SK-N-SH treated with all-trans-retinoic acid at 6 μM for 48 hours (cell line): Measurements from ENCODE around the gene U2SURP.

ENCODE experiments used
- ATAC-seq: fragments of 200-7000 bp; cut with Tn5 transposase; 3 replicates; pipeline ENCODE4 v1.9.1; 2020; ENCODE audit warnings: mild to moderate bottlenecking, moderate library complexity
- ARNTL ChIP-seq: fragments of 450-650 bp; formaldehyde crosslinking; IDR thresholded peaks from 2 replicates; pipeline ENCODE4 v1.5.0; 2020; ENCODE audit warnings: low read depth, mild to moderate bottlenecking, moderate library complexity, borderline replicate concordance
- BACH2 ChIP-seq: fragments of 250-450 bp; sonication (Bioruptor Pico); IDR thresholded peaks from 2 replicates; pipeline ENCODE4 v1.9.0; 2021; ENCODE audit warnings: mild to moderate bottlenecking, borderline replicate concordance
- CSDC2 ChIP-seq: fragments of 250-450 bp; sonication (Bioruptor Pico); IDR thresholded peaks from 2 replicates; pipeline ENCODE4 v1.5.0; 2020; ENCODE audit warnings: mild to moderate bottlenecking, moderate library complexity
- ESRRG ChIP-seq: fragments of 250-450 bp; sonication (Bioruptor Pico); IDR thresholded peaks from 2 replicates; pipeline ENCODE4 v1.6.1; 2021; ENCODE audit warnings: mild to moderate bottlenecking
- GLIS3 ChIP-seq: fragments of 250-450 bp; sonication (Bioruptor Pico); IDR thresholded peaks from 2 replicates; pipeline ENCODE4 v1.5.0; 2020; ENCODE audit warnings: mild to moderate bottlenecking, moderate library complexity
- ISL1 ChIP-seq: fragments of 250-450 bp; sonication (Bioruptor Pico); IDR thresholded peaks from 2 replicates; pipeline ENCODE4 v2.1.2; 2022; ENCODE audit warnings: mild to moderate bottlenecking, moderate library complexity
- OSR1 ChIP-seq: fragments of 250-450 bp; sonication (Bioruptor Pico); IDR thresholded peaks from 2 replicates; pipeline ENCODE4 v1.8.0; 2022; ENCODE audit warnings: moderate library complexity, mild to moderate bottlenecking, inconsistent platforms
- PPARA ChIP-seq: fragments of 250-450 bp; sonication (Bioruptor Pico); IDR thresholded peaks from 2 replicates; pipeline ENCODE4 v1.5.0; 2020; ENCODE audit warnings: mild to moderate bottlenecking, borderline replicate concordance
- RARB ChIP-seq: fragments of 250-450 bp; sonication (Bioruptor Pico); IDR thresholded peaks from 2 replicates; pipeline ENCODE4 v1.8.0; 2021; ENCODE audit warnings: mild to moderate bottlenecking, moderate library complexity
- SNAI2 ChIP-seq: fragments of 250-450 bp; sonication (Bioruptor Pico); IDR thresholded peaks from 2 replicates; pipeline ENCODE4 v1.5.0; 2020; ENCODE audit warnings: mild to moderate bottlenecking, moderate library complexity
- TCF4 ChIP-seq: fragments of 250-450 bp; sonication (Bioruptor Pico); IDR thresholded peaks from 2 replicates; pipeline ENCODE4 v1.8.0; 2021; ENCODE audit warnings: mild to moderate bottlenecking, moderate library complexity, borderline replicate concordance
- ZC3H10 ChIP-seq: fragments of 250-450 bp; sonication (Bioruptor Pico); IDR thresholded peaks from 2 replicates; pipeline ENCODE4 v1.5.1; 2021; ENCODE audit warnings: mild to moderate bottlenecking, moderate library complexity
- ZFP3 ChIP-seq: fragments of 250-450 bp; sonication (Bioruptor Pico); IDR thresholded peaks from 2 replicates; pipeline ENCODE4 v1.5.0; 2020; ENCODE audit warnings: mild to moderate bottlenecking, moderate library complexity
- ZNF565 ChIP-seq: fragments of 450-650 bp; formaldehyde crosslinking; conservative IDR thresholded peaks from 2 replicates; pipeline ENCODE4 v1.5.0; 2020; ENCODE audit warnings: low read depth, mild to moderate bottlenecking, moderate library complexity
- ZNF70 ChIP-seq: fragments of 450-650 bp; formaldehyde crosslinking; IDR thresholded peaks from 2 replicates; pipeline ENCODE4 v1.5.0; 2020; ENCODE audit warnings: mild to moderate bottlenecking, moderate library complexity
- ZNF8 ChIP-seq: fragments of 450-650 bp; formaldehyde crosslinking; IDR thresholded peaks from 2 replicates; pipeline ENCODE4 v1.5.0; 2020; ENCODE audit warnings: mild to moderate bottlenecking, moderate library complexity
- TF ChIP-seq, protein P1 (sequence below): fragments of 250-450 bp; sonication (Bioruptor Pico); IDR thresholded peaks from 2 replicates; pipeline ENCODE4 v1.5.0; 2020; ENCODE audit warnings: mild to moderate bottlenecking, moderate library complexity
- TF ChIP-seq, protein P2 (sequence below): fragments of 250-450 bp; sonication (Bioruptor Pico); IDR thresholded peaks from 2 replicates; pipeline ENCODE4 v1.8.0; 2020; ENCODE audit warnings: mild to moderate bottlenecking, moderate library complexity, borderline replicate concordance
- TF ChIP-seq, protein P3 (sequence below): fragments of 250-450 bp; sonication (Bioruptor Pico); IDR thresholded peaks from 2 replicates; pipeline ENCODE4 v1.5.1; 2021; ENCODE audit warnings: mild to moderate bottlenecking, moderate library complexity
- TF ChIP-seq, protein P4 (sequence below): fragments of 250-450 bp; sonication (Bioruptor Pico); IDR thresholded peaks from 2 replicates; pipeline ENCODE4 v1.5.1; 2020; ENCODE audit warnings: low read depth, mild to moderate bottlenecking, moderate library complexity

Gene U2SURP

DNA sequence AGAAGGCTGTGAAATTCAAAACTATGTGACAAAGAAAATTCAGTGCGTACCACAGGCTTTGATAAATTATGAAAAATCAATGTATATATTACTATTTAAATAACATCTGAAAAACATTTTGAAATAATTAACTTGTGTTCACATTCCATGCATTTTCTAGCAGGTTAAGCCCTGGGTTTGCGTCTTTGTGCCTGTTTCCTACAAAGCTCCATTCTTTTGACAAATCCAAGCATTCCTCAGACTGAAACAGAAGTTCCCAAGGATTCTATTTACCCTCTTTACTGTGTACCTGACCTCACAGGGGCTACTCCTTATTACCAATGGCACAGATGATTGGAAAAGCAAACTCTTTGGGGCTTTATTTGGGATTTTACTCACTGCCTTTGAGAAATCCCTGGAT lies 39.8 kb upstream of the U2SURP start:
- no peak for TF ChIP-seq PPARA (CRISPR knock-in tag)
- TF ChIP-seq CSDC2: no peak
- TF ChIP-seq ZNF8 (CRISPR knock-in tag): no peak
- TF ChIP-seq ISL1: no peak
- TF ChIP-seq GLIS3 (CRISPR knock-in tag): no peak
- no peak for TF ChIP-seq ZFP3
- no peak for TF ChIP-seq ARNTL
- TF ChIP-seq, protein P1, sequence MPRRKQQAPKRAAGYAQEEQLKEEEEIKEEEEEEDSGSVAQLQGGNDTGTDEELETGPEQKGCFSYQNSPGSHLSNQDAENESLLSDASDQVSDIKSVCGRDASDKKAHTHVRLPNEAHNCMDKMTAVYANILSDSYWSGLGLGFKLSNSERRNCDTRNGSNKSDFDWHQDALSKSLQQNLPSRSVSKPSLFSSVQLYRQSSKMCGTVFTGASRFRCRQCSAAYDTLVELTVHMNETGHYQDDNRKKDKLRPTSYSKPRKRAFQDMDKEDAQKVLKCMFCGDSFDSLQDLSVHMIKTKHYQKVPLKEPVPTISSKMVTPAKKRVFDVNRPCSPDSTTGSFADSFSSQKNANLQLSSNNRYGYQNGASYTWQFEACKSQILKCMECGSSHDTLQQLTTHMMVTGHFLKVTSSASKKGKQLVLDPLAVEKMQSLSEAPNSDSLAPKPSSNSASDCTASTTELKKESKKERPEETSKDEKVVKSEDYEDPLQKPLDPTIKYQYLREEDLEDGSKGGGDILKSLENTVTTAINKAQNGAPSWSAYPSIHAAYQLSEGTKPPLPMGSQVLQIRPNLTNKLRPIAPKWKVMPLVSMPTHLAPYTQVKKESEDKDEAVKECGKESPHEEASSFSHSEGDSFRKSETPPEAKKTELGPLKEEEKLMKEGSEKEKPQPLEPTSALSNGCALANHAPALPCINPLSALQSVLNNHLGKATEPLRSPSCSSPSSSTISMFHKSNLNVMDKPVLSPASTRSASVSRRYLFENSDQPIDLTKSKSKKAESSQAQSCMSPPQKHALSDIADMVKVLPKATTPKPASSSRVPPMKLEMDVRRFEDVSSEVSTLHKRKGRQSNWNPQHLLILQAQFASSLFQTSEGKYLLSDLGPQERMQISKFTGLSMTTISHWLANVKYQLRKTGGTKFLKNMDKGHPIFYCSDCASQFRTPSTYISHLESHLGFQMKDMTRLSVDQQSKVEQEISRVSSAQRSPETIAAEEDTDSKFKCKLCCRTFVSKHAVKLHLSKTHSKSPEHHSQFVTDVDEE (CRISPR knock-in tag): no peak
- no peak for TF ChIP-seq OSR1
- TF ChIP-seq, protein P2, sequence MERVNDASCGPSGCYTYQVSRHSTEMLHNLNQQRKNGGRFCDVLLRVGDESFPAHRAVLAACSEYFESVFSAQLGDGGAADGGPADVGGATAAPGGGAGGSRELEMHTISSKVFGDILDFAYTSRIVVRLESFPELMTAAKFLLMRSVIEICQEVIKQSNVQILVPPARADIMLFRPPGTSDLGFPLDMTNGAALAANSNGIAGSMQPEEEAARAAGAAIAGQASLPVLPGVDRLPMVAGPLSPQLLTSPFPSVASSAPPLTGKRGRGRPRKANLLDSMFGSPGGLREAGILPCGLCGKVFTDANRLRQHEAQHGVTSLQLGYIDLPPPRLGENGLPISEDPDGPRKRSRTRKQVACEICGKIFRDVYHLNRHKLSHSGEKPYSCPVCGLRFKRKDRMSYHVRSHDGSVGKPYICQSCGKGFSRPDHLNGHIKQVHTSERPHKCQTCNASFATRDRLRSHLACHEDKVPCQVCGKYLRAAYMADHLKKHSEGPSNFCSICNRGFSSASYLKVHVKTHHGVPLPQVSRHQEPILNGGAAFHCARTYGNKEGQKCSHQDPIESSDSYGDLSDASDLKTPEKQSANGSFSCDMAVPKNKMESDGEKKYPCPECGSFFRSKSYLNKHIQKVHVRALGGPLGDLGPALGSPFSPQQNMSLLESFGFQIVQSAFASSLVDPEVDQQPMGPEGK (CRISPR knock-in tag): no peak
- TF ChIP-seq RARB (CRISPR knock-in tag): no peak
- TF ChIP-seq SNAI2 (CRISPR knock-in tag): no peak
- TF ChIP-seq, protein P3, sequence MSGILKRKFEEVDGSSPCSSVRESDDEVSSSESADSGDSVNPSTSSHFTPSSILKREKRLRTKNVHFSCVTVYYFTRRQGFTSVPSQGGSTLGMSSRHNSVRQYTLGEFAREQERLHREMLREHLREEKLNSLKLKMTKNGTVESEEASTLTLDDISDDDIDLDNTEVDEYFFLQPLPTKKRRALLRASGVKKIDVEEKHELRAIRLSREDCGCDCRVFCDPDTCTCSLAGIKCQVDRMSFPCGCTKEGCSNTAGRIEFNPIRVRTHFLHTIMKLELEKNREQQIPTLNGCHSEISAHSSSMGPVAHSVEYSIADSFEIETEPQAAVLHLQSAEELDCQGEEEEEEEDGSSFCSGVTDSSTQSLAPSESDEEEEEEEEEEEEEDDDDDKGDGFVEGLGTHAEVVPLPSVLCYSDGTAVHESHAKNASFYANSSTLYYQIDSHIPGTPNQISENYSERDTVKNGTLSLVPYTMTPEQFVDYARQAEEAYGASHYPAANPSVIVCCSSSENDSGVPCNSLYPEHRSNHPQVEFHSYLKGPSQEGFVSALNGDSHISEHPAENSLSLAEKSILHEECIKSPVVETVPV (CRISPR knock-in tag): no peak
- TF ChIP-seq ZC3H10 (CRISPR knock-in tag): no peak
- no peak for TF ChIP-seq BACH2 (CRISPR knock-in tag)
- TF ChIP-seq ZNF70: no peak
- no peak for TF ChIP-seq ZNF565 (CRISPR knock-in tag)
- no peak for TF ChIP-seq ESRRG (CRISPR knock-in tag)
- TF ChIP-seq, protein P4, sequence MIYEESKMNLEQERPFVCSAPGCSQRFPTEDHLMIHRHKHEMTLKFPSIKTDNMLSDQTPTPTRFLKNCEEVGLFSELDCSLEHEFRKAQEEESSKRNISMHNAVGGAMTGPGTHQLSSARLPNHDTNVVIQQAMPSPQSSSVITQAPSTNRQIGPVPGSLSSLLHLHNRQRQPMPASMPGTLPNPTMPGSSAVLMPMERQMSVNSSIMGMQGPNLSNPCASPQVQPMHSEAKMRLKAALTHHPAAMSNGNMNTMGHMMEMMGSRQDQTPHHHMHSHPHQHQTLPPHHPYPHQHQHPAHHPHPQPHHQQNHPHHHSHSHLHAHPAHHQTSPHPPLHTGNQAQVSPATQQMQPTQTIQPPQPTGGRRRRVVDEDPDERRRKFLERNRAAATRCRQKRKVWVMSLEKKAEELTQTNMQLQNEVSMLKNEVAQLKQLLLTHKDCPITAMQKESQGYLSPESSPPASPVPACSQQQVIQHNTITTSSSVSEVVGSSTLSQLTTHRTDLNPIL: no peak
- no peak for ATAC-seq

DNA sequence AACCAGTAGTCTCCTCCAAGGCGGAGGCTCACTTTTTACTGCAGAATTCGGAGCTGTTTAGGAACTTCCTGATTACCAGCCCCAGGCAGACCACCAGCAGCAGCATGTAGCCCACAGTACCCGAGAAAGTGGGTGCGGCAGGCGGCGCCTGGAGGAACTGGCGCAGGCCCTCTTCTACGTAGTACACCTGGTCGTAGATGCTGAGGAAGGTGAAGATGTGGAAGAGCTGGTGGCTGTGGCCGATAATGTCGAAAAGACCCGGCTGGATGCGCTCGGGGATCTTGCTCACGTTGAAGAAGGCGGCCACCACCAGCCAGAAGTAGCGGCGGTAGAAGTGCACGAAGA lies 39.2 kb upstream of the U2SURP start:
- ATAC-seq: no peak

DNA sequence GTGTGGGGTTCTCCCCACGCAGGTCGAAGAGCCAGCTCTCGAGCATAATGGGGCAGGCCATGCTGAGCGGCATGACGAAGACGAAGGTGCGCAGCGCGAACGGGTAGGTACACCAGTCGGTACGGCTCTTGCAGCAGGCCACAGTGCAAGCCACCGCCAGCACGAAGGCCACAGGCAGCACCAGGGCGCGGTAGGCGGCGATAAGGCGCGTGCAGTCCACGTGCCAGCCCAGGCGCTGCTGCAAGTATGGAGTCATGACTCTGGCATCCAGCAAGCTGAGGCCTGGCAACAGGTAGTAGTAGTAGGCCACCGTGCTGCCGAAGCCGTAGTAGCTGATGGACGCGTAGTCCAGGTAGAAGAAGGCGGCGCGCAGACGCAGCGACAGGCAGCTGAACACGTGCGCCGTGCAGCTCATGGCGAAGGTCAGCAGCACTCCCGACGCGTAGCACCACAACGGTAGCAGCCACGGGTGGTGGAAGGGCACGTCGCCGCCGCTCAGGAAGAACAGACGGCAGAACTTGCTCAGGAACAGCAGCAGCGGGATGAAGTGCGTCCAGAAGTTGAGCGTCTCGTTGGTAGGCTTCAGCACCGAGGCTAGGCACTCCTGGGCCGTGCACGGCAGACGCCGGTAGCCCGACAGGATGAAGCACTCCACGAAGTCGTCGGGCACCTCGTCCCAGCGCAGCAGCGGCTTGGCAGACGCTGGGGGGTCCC lies 38.7 kb upstream of the U2SURP start:
- TF ChIP-seq RARB (CRISPR knock-in tag) (no peak), PPARA (CRISPR knock-in tag) (no peak), BACH2 (CRISPR knock-in tag) (no peak), ARNTL (no peak), GLIS3 (CRISPR knock-in tag) (no peak), ZC3H10 (CRISPR knock-in tag) (no peak), SNAI2 (CRISPR knock-in tag) (no peak), ESRRG (CRISPR knock-in tag) (no peak), ZNF70 (no peak)
- TF ChIP-seq, protein P1 (CRISPR knock-in tag): no peak
- no peak; the same call in 2 of the 3 replicates for ATAC-seq

More for the DNA sequence above, 39.2 kb upstream of the U2SURP start:
- TF ChIP-seq TCF4 (CRISPR knock-in tag): no peak
- no peak for TF ChIP-seq ESRRG (CRISPR knock-in tag)
- no peak for TF ChIP-seq BACH2 (CRISPR knock-in tag)
